HG03066 (cell line): ENCODE results near the gene STEAP3.
A peak's percentile ranks its signal among the peaks of the same experiment; 100 is the strongest.

Source experiments
- ATAC-seq: cut with Tn5 transposase; IDR thresholded peaks from one replicate; pipeline ENCODE4 v1.9.1; 2021; ENCODE audit warnings: low read depth; ENCODE audit not compliant: unreplicated experiment

STEAP3 gene

GRCh38 chr2:119223521-119224390 is at the start of gene STEAP3:
Gene STEAP3 (plus strand): TSS chr2:119223834. CDS start chr2:119231013, 7,179 bp downstream.
- ATAC-seq: peak; percentile 69

- ATAC-seq: peak; percentile 78
Measured at GRCh38 chr2:119174216-119174992, 49.2 kb upstream of the STEAP3 start.

- no peak for ATAC-seq
Measured at GRCh38 chr2:119174993-119175347, 48.7 kb upstream of the STEAP3 start.

GRCh38 chr2:119175517-119175916 is 48.1 kb upstream of the STEAP3 start:
- ATAC-seq: no peak

- no peak for ATAC-seq
Measured at GRCh38 chr2:119177171-119177837, 46.3 kb upstream of the STEAP3 start.

GRCh38 chr2:119177838-119178190 is 45.8 kb upstream of the STEAP3 start:
- ATAC-seq: no peak

GRCh38 chr2:119178776-119179175 is 44.9 kb upstream of the STEAP3 start:
- no peak for ATAC-seq

- ATAC-seq: no peak
Measured at GRCh38 chr2:119179202-119179601, 44.4 kb upstream of the STEAP3 start.

- no peak for ATAC-seq
Measured at GRCh38 chr2:119179991-119180390, 43.6 kb upstream of the STEAP3 start.

GRCh38 chr2:119180892-119181291 is 42.7 kb upstream of the STEAP3 start:
- ATAC-seq: no peak

- ATAC-seq: no peak
Measured at GRCh38 chr2:119181391-119181790, 42.2 kb upstream of the STEAP3 start.

- ATAC-seq: no peak
Measured at GRCh38 chr2:119181791-119182445, 41.7 kb upstream of the STEAP3 start.

GRCh38 chr2:119184512-119184911 is 39.1 kb upstream of the STEAP3 start:
- ATAC-seq: no peak

- no peak for ATAC-seq
Measured at GRCh38 chr2:119190321-119191111, 33.1 kb upstream of the STEAP3 start.

GRCh38 chr2:119192893-119193292 is 30.7 kb upstream of the STEAP3 start:
- no peak for ATAC-seq

GRCh38 chr2:119195001-119195400 is 28.6 kb upstream of the STEAP3 start:
- no peak for ATAC-seq

GRCh38 chr2:119195887-119196286 is 27.7 kb upstream of the STEAP3 start:
- no peak for ATAC-seq

- no peak for ATAC-seq
Measured at GRCh38 chr2:119196301-119197125, 27.1 kb upstream of the STEAP3 start.

GRCh38 chr2:119197126-119197405 is 26.6 kb upstream of the STEAP3 start:
- ATAC-seq: no peak
